ENCODE data around the gene SLC4A1. TPM values are rescaled to one million over a fixed set of nuclear protein-coding genes. Genes with fewer than 3 reads are reported as not detected.

The SLC4A1 gene
- total RNA-seq, 1 experiment from 2014 or later: 0.22 TPM

- CTCF ChIA-PET: no interaction called here
- Histone ChIP-seq H3K9me3 (ENCODE audit: control insufficient read depth in 1 of 2, insufficient read depth in 1 of 2, low read depth in 1 of 2, low read length in 2 of 2) (no peaks in the 10 kb centered on the region), H3K4me1 (ENCODE audit: control insufficient read depth in 1 of 2, insufficient read depth in 2 of 2, low read length in 2 of 2) (peaks cover 3 to 37% of the 10 kb centered on the region in 2 experiments; a peak in 3 of 4 replicates), H3K27me3 (ENCODE audit: insufficient read depth, low read length) (no peaks in the 10 kb centered on the region), H3K27ac (ENCODE audit: low read depth, low read length) (no peak overlapping the region), H3K4me3 (replicated peaks in 1 of 2; ENCODE audit: low read depth in 1 of 2, low read length in 2 of 2) (no peak overlapping the region), H3K4me2 (ENCODE audit: low read length) (no peak overlapping the region), H3K9me2 (ENCODE audit: insufficient read depth) (no peaks in the 10 kb centered on the region), H3K79me2 (ENCODE audit: insufficient read depth, low read length) (no peaks in the 10 kb centered on the region), H4K20me1 (ENCODE audit: insufficient read depth) (no peaks in the 10 kb centered on the region), H3K9ac (ENCODE audit: low read length) (no peak overlapping the region), H3K36me3 (ENCODE audit: control insufficient read depth in 1 of 2, insufficient read depth in 2 of 2, low read length in 2 of 2) (no peaks in the 10 kb centered on the region), H2AFZ (ENCODE audit: low read depth, low read length, poor library complexity, severe bottlenecking) (no peak overlapping the region)
- ATAC-seq: no peak
- RAD21 ChIA-PET (ENCODE audit: low non-redundant PET in 1 of 2, low total read pairs in 2 of 2, uncharacterized antibody in 2 of 2, unreplicated experiment in 2 of 2): no interaction called here
- intact Hi-C loops (cut with micrococcal nuclease): no loop called here
- TF ChIP-seq, protein P1, sequence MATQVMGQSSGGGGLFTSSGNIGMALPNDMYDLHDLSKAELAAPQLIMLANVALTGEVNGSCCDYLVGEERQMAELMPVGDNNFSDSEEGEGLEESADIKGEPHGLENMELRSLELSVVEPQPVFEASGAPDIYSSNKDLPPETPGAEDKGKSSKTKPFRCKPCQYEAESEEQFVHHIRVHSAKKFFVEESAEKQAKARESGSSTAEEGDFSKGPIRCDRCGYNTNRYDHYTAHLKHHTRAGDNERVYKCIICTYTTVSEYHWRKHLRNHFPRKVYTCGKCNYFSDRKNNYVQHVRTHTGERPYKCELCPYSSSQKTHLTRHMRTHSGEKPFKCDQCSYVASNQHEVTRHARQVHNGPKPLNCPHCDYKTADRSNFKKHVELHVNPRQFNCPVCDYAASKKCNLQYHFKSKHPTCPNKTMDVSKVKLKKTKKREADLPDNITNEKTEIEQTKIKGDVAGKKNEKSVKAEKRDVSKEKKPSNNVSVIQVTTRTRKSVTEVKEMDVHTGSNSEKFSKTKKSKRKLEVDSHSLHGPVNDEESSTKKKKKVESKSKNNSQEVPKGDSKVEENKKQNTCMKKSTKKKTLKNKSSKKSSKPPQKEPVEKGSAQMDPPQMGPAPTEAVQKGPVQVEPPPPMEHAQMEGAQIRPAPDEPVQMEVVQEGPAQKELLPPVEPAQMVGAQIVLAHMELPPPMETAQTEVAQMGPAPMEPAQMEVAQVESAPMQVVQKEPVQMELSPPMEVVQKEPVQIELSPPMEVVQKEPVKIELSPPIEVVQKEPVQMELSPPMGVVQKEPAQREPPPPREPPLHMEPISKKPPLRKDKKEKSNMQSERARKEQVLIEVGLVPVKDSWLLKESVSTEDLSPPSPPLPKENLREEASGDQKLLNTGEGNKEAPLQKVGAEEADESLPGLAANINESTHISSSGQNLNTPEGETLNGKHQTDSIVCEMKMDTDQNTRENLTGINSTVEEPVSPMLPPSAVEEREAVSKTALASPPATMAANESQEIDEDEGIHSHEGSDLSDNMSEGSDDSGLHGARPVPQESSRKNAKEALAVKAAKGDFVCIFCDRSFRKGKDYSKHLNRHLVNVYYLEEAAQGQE (IDR thresholded peaks at IDR 0.05; ENCODE audit: low read depth): no peak
- TF ChIP-seq CEBPB (IDR thresholded peaks at IDR 0.05; ENCODE audit: low read depth) (no peak), FOSL1 (IDR thresholded peaks at IDR 0.05; ENCODE audit: low read depth) (no peak), JUND (IDR thresholded peaks at IDR 0.05) (no peak), YY1 (IDR thresholded peaks at IDR 0.05; ENCODE audit: extremely low read depth, insufficient replicate concordance, low read depth, low read length) (no peak), ZFX (IDR thresholded peaks at IDR 0.05) (no peak), ZNF274 (IDR thresholded peaks at IDR 0.05; ENCODE audit: low read depth, low read length) (no peak), RAD21 (IDR thresholded peaks at IDR 0.05; ENCODE audit: low read depth) (no peak), EZH2phosphoT487 (IDR thresholded peaks at IDR 0.05; ENCODE audit: borderline replicate concordance) (no peak), CTCF (IDR thresholded peaks at IDR 0.05 in 2 of 3, conservative IDR thresholded peaks at IDR 0.05 in 1 of 3; ENCODE audit: borderline replicate concordance in 1 of 3, insufficient read depth in 1 of 3, low read depth in 2 of 3, low read length in 2 of 3) (no peak), SIN3A (IDR thresholded peaks at IDR 0.05; ENCODE audit: low read depth) (no peak), MAX (IDR thresholded peaks at IDR 0.05) (no peak), TCF7L2 (IDR thresholded peaks at IDR 0.05; ENCODE audit: borderline replicate concordance, extremely low read depth, insufficient read depth, insufficient read length) (no peak), SP1 (IDR thresholded peaks at IDR 0.05; ENCODE audit: low read depth) (no peak), EGR1 (IDR thresholded peaks at IDR 0.05; ENCODE audit: low read depth) (no peak), EZH2 (IDR thresholded peaks at IDR 0.05) (no peak)
- TF ChIP-seq, protein P2, sequence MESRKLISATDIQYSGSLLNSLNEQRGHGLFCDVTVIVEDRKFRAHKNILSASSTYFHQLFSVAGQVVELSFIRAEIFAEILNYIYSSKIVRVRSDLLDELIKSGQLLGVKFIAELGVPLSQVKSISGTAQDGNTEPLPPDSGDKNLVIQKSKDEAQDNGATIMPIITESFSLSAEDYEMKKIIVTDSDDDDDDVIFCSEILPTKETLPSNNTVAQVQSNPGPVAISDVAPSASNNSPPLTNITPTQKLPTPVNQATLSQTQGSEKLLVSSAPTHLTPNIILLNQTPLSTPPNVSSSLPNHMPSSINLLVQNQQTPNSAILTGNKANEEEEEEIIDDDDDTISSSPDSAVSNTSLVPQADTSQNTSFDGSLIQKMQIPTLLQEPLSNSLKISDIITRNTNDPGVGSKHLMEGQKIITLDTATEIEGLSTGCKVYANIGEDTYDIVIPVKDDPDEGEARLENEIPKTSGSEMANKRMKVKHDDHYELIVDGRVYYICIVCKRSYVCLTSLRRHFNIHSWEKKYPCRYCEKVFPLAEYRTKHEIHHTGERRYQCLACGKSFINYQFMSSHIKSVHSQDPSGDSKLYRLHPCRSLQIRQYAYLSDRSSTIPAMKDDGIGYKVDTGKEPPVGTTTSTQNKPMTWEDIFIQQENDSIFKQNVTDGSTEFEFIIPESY (IDR thresholded peaks at IDR 0.05; ENCODE audit: extremely low read depth, insufficient replicate concordance, low read length): no peak
- TF ChIP-seq, protein P3, sequence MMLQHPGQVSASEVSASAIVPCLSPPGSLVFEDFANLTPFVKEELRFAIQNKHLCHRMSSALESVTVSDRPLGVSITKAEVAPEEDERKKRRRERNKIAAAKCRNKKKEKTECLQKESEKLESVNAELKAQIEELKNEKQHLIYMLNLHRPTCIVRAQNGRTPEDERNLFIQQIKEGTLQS (IDR thresholded peaks at IDR 0.05): no peak
- no TSS peak for BruUV-seq (replicated peaks)
- POLR2A ChIA-PET: no interaction called here
- no peak for DNase-seq (ENCODE audit: low read depth, low spot score)
Measured at GRCh38 chr17:44310188-44310587, 42.3 kb upstream of the SLC4A1 start.
